ENCODE measurements around the gene PIP5K1C.

PIP5K1C gene

GRCh38 chr19:3636962-3637361 lies 63.3 kb downstream of the PIP5K1C start:
- no peak for TF ChIP-seq CTCF (IDR thresholded peaks at IDR 0.05)

GRCh38 chr19:3636506-3636905 lies 63.8 kb downstream of the PIP5K1C start:
- TF ChIP-seq CTCF (IDR thresholded peaks at IDR 0.05): no peak

GRCh38 chr19:3634496-3635045 lies 65.7 kb downstream of the PIP5K1C start:
- TF ChIP-seq CTCF (IDR thresholded peaks at IDR 0.05): no peak

- no peak for TF ChIP-seq CTCF (IDR thresholded peaks at IDR 0.05)
These were observed 66.7 kb downstream of the PIP5K1C start for GRCh38 chr19:3633559-3633988.

GRCh38 chr19:3632739-3633558 lies 67.3 kb downstream of the PIP5K1C start:
- no peak for TF ChIP-seq CTCF (IDR thresholded peaks at IDR 0.05)

GRCh38 chr19:3632098-3632497 lies 68.2 kb downstream of the PIP5K1C start:
- TF ChIP-seq CTCF (IDR thresholded peaks at IDR 0.05): no peak

GRCh38 chr19:3631053-3631861 lies 69.0 kb downstream of the PIP5K1C start:
- TF ChIP-seq CTCF (IDR thresholded peaks at IDR 0.05): no peak

Measured in LNCAP (cell line).